ENCODE data around the gene FOXP1.

- TF ChIP-seq CTCF (conservative IDR thresholded peaks at IDR 0.05 in 1 of 2, IDR thresholded peaks at IDR 0.05 in 1 of 2; ENCODE audit: low read depth in 1 of 2, low read length in 2 of 2), result no peak
- TF ChIP-seq EZH2 (IDR thresholded peaks at IDR 0.05; ENCODE audit: low read length, missing control alignments), result no peak
Observed at GRCh38 chr3:71565316-71565715, 18.2 kb downstream of the FOXP1 start.

All from fibroblast of lung (primary cell).